ENCODE data around the gene UHRF1. TPM values are rescaled to one million over a fixed set of nuclear protein-coding genes. Genes with fewer than 3 reads are reported as not detected.

UHRF1 gene
- total RNA-seq, 4 donors from 2014 or later, result 3.4 to 21.7 (median 11.5) TPM

DNA sequence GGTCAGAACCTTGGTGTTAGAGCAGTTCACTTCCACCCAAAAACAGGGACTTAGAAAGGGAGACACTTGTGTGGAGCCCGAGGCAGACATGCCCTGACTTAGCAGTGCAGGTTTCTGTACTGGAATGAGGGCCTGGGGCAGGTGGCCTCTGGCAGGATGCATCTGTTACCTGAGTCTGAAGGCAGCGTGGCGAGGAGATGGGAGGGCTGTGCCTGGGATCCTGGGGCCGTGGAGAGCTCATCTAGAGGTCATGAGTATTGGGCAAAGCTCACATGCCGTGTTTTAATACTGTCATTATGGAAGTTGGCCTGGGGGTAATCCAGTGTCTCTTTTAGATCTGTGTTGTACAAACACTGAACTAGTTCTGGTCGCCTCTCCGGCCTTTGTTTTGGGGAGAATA is 81.0 kb downstream of the UHRF1 start:
- no peak for DNase-seq
- intact Hi-C loops (cut with DNase I), result no loop called here
- Histone ChIP-seq H3K9me3 (no peaks in the 10 kb centered on the region), H3K4me1 (peaks cover 3 to 44% (median 6%) of the 10 kb centered on the region in 3 donors), H3K36me3 (peaks cover 0 to 23% (median 0%) of the 10 kb centered on the region in 3 donors), H3K4me3 (no peak overlapping the region), H3K27me3 (no peaks in the 10 kb centered on the region), H3K27ac (no peak overlapping the region)
- TF ChIP-seq, protein P1, sequence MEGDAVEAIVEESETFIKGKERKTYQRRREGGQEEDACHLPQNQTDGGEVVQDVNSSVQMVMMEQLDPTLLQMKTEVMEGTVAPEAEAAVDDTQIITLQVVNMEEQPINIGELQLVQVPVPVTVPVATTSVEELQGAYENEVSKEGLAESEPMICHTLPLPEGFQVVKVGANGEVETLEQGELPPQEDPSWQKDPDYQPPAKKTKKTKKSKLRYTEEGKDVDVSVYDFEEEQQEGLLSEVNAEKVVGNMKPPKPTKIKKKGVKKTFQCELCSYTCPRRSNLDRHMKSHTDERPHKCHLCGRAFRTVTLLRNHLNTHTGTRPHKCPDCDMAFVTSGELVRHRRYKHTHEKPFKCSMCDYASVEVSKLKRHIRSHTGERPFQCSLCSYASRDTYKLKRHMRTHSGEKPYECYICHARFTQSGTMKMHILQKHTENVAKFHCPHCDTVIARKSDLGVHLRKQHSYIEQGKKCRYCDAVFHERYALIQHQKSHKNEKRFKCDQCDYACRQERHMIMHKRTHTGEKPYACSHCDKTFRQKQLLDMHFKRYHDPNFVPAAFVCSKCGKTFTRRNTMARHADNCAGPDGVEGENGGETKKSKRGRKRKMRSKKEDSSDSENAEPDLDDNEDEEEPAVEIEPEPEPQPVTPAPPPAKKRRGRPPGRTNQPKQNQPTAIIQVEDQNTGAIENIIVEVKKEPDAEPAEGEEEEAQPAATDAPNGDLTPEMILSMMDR (IDR thresholded peaks at IDR 0.05), result no peak
- WGBS, 2 donors, result 69 to 71% methylated on average over 7 of the region's 7 CpGs

DNA sequence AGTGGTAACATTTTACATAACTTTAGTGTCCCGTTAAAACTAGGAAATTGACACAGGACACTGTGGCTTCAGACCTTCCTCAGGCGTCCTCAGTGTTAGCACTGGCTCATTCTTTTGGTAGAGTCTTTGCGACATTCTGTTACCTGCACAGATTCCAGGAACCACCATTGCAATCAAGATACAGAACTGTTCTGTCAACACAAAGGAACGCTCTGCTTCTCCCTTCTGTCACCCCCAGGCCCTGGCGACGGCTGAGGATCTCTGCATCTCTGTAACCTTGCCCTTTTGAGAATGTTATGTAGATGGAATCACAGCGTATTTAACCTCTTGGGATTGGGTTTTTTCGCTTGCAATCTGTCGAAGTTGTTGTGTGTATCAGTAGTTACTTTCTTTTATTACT is 82.2 kb downstream of the UHRF1 start:
- WGBS, 2 donors, result 79 to 84% methylated on average over 9 of the region's 9 CpGs
- peaks cover 3 to 36% (median 6%) of the 10 kb centered on the region in 3 donors for H3K4me1 ChIP-seq
- H3K36me3 ChIP-seq, result peaks cover 0 to 36% (median 0%) of the 10 kb centered on the region in 3 donors
- TF ChIP-seq, protein P1 (IDR thresholded peaks at IDR 0.05), result no peak
- TF ChIP-seq POLR2A (IDR thresholded peaks at IDR 0.05), result no peak
- intact Hi-C loops (cut with DNase I), result no loop called here
- no peaks in the 10 kb centered on the region for H3K27me3 ChIP-seq
- H3K4me3 ChIP-seq, result no peak overlapping the region
- H3K27ac ChIP-seq, result no peak overlapping the region
- DNase-seq, result no peak
- H3K9me3 ChIP-seq, result no peaks in the 10 kb centered on the region

DNA sequence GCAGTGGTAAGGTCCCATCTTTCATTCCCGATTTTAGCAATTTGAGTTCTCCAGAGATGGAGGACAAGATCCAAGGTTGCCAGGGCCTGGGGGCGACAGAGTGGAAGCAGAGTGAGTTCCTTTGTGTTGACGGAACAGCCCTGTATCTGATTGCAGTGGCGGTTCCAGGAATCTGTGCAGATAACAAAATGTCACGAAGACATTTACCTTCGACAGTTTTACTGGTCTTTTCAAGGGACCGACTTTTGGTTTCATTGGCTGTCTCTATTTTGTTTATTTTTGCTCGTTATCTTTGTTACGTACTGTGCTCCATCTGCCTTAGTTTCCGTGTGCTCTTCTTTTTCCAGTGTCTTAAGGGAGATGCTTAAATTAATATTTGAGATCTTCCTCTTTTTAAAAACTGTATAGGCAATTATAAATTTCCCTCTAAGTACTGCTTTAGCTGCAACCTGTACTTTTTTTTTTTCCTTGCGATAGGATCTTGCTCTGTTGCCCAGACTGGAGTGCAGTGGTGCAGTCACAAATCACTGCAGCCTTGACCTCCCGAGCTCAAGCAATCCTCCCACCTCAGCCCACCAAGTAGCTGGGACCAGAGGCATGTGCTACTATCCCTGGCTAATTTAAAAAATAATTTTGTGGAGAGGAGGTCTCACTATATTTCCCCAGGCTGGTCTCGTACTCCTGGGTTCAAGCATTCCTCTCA is 82.8 kb downstream of the UHRF1 start:
- TF ChIP-seq POLR2A (IDR thresholded peaks at IDR 0.05), result no peak
- TF ChIP-seq, protein P1 (IDR thresholded peaks at IDR 0.05), result no peak
- no peaks in the 10 kb centered on the region for H3K9me3 ChIP-seq
- H3K27ac ChIP-seq, result no peak overlapping the region
- intact Hi-C loops (cut with DNase I), result no loop called here
- no peak for DNase-seq
- H3K4me1 ChIP-seq, result peaks cover 3 to 30% (median 6%) of the 10 kb centered on the region in 3 donors
- 90% methylated on average over 12 to 13 of the region's 13 CpGs for WGBS, 2 donors
- no peak overlapping the region for H3K4me3 ChIP-seq
- no peaks in the 10 kb centered on the region for H3K27me3 ChIP-seq
- H3K36me3 ChIP-seq, result peaks cover 0 to 42% (median 0%) of the 10 kb centered on the region in 3 donors

DNA sequence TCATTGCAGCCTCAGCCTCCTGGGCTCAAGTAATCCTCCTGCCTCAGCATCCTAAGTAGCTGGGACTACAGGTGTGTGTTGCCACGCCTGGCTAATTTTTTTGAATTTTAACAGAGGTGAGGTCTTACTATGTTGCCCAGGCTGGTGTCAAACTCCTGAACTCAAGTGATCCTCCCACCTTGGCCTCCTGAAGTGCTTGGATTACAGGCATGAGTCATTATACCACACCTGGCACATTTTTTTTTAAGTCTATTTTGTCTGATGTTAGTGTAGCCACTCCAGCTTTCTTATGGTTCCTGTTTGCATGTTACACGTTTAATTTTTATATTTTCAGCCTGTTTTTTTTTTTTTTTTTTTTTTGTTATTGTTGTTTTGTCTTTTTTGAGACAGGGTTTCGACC is 84.4 kb downstream of the UHRF1 start:
- no peaks in the 10 kb centered on the region for H3K27me3 ChIP-seq
- TF ChIP-seq POLR2A (IDR thresholded peaks at IDR 0.05), result no peak
- TF ChIP-seq, protein P1 (IDR thresholded peaks at IDR 0.05), result no peak
- no peaks in the 10 kb centered on the region for H3K9me3 ChIP-seq
- no peak for DNase-seq
- 67 to 68% methylated on average over 2 to 3 of the region's 3 CpGs for WGBS, 2 donors
- peaks cover 0 to 54% (median 0%) of the 10 kb centered on the region in 3 donors for H3K36me3 ChIP-seq
- no peak overlapping the region for H3K4me3 ChIP-seq
- H3K27ac ChIP-seq, result no peak overlapping the region
- intact Hi-C loops (cut with DNase I), result no loop called here
- peaks cover 0 to 15% (median 0%) of the 10 kb centered on the region in 3 donors for H3K4me1 ChIP-seq

DNA sequence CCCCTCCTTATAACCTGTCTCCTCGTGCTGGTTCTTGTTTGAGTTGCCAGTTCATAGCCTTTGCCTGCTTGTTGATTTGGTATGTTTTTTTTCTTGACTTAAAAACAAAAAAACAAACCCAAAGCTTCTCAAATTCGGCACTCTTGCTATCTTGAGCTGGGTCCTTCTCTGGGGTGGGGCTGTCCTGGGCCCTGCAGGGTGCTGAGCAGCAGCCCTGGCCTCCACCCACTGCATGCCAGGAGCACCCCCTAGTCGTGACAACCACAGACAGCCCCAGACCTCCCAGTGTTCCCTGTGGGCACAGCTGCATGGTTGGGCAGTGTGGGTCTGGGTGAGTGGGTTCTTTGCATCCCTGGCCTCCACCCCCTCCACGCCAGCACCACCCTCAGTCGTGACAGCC is 87.4 kb downstream of the UHRF1 start:
- H3K4me1 ChIP-seq, result peaks cover 0 to 7% (median 0%) of the 10 kb centered on the region in 3 donors
- intact Hi-C loops (cut with DNase I), result no loop called here
- no peaks in the 10 kb centered on the region for H3K9me3 ChIP-seq
- no peak for DNase-seq
- H3K27ac ChIP-seq, result no peak overlapping the region
- no peak overlapping the region for H3K4me3 ChIP-seq
- H3K36me3 ChIP-seq, result peaks cover 0 to 53% (median 0%) of the 10 kb centered on the region in 3 donors
- TF ChIP-seq, protein P1 (IDR thresholded peaks at IDR 0.05), result no peak
- TF ChIP-seq POLR2A (IDR thresholded peaks at IDR 0.05), result no peak
- no peaks in the 10 kb centered on the region for H3K27me3 ChIP-seq
- 45 to 68% methylated on average over 2 to 5 of the region's 5 CpGs for WGBS, 2 donors

Data from esophagus squamous epithelium (tissue), 5 donors.